Measurements from ENCODE around the gene KIAA0930.

DNA sequence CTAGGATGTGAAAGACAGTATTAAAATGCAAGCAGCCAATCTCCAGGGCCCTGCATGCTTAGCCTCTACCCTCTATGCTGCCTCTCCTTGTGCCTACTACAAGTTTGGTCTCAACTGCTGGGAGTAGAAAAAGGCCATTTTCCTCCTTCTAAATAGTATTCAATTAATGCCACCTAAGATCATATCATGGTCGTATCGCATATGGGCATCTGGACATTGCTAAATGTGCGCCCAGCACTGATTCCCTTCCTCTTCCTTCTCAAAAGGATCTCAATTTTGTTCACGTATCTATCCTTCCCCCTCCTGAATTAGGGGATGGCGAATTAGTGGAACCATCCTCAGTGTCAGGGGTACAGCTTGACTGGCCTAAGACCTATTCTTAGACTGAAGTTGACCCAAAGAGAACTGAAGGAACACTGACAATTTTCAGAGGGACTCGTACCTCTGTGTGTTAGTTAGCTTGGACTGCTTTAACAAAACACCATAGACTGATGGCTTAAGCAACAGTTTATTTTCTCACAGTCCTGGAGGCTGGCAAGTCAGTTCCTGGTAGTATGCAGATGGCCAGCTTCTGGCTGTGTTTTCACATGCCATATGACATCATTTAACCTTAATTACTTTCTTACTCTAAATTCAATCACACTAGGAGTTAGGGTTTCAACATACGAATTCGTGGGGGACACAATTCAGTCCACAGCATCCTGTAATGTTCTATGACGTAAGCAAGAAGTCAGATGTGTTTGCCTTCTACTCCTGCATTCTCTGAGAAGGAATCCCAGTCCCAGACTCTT lies 85.4 kb downstream of the KIAA0930 start:
- TF ChIP-seq CTCF (IDR thresholded peaks at IDR 0.05; ENCODE audit: low read length) (no peak), EZH2 (IDR thresholded peaks at IDR 0.05; ENCODE audit: borderline replicate concordance, low read length) (no peak)
